ENCODE data around the gene C12orf60.
A peak's percentile ranks its signal among the peaks of the same experiment; 100 is the strongest.

C12orf60 gene

DNA sequence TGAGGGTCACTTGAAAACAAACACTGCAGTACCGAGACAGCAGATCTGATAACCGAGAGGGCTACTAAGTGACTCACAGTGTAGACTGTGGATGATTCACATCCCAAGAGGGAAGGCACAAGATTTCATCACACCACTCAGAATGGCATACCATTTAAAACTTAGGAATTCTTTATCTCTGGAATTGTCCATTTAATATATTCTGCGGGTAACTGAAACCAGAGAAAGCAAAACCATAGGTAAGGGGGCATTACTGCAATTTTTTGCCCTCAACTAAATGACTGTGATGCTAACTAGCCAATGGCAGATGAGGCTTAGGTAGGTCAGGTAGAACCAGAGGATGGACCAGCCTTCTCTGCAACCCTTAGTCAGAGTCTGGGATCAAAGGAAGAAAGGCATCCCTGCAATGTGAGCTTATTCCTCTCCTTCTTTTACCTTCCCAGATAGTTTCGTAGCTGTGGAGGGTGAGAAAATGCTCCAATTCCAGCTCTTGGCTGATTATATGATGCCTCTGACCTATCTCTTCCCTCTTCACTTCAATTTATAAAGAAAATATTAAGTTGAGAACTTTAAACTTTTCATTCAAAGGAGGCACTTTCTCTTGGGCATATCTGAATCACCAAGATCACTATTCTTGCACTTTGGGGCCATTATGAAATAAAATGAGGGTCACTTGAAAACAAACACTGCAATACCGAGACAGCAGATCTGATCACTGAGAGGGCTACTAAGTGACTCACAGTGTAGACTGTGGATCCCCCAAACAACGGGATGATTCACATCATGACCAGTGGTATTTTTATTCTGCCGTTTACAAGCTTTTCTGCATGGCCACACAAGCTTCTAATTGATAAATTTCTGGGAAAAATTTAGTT is 33.1 kb downstream of the C12orf60 start:
- H3K27me3 Mint-ChIP-seq: peaks cover 4% of the 10 kb centered on the region
- H3K36me3 Mint-ChIP-seq (ENCODE audit: low read depth): no peaks in the 10 kb centered on the region
- H3K9me3 Mint-ChIP-seq: no peaks in the 10 kb centered on the region
- ATAC-seq (no peak), DNase-seq (no peak)
- H3K4me3 Mint-ChIP-seq: no peak overlapping the region
- H3K4me1 Mint-ChIP-seq: no peaks in the 10 kb centered on the region
- no peak overlapping the region for H3K27ac Mint-ChIP-seq

DNA sequence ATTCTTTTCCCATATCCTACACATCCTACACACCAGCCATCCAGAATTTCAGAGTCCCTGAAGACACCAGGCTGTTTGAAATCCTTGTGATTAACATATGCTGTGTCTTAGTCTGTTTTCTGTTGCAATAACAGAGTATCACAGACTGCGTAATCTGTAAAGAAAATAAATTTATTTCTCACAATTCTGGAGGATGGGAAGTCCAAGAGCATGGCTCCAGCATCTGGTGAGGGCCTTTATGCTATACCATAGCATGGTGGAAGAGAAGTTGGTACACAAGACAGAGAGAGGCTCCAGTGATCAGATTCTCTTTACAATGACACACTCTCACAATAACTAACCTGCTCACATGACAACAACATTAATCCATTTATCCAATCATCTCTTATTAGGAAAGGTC is 35.8 kb downstream of the C12orf60 start:
- H3K27ac Mint-ChIP-seq: no peak overlapping the region
- no peak overlapping the region for H3K4me3 Mint-ChIP-seq
- DNase-seq: no peak
- H3K27me3 Mint-ChIP-seq: peaks cover 4% of the 10 kb centered on the region
- H3K9me3 Mint-ChIP-seq: no peaks in the 10 kb centered on the region
- no peak for ATAC-seq
- no peaks in the 10 kb centered on the region for H3K36me3 Mint-ChIP-seq (ENCODE audit: low read depth)
- H3K4me1 Mint-ChIP-seq: no peaks in the 10 kb centered on the region

DNA sequence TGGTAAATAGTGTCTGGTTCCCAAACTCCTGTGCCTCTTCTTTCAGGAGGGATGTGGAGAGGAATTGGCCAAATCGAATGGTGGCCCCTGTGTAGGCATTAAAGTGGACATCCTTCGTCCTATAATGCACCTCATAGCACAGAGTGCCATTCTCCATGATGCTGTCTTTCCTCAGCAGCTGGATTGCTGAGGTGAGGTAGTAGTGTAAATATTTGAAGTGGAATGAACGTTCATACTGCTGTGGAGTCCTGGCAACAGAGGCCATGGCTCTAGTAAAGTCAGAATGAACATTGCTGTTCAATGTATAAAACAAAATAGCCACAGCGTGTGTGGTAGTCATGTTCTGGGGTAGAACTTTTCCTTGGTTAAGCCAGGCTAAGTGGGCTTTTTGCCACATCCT is 37.1 kb downstream of the C12orf60 start:
- ATAC-seq: no peak

DNA sequence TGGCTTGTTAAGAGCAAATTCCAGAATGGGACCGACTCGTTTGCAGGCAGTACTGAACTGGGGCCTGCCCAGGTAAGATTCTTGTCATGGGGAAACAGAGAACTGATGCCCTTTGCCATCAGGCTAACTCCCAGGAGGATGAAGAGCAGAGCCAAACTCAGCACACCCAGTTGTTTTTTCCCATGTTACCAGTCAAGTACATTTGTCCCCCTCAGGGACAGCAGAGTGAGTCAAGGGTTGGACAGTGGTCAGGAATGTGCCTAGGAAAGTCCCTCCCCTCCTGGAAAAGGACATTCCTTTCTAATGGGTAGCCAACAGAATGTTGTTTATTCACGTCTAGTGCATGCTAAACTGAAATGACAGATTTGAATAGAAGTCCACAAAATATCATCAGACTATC is 38.3 kb downstream of the C12orf60 start:
- H3K36me3 Mint-ChIP-seq (ENCODE audit: low read depth): no peaks in the 10 kb centered on the region
- no peaks in the 10 kb centered on the region for H3K9me3 Mint-ChIP-seq
- DNase-seq (no peak), ATAC-seq (no peak)
- H3K27ac Mint-ChIP-seq: no peak overlapping the region
- H3K27me3 Mint-ChIP-seq: peaks cover 2% of the 10 kb centered on the region
- H3K4me1 Mint-ChIP-seq: peaks cover 13% of the 10 kb centered on the region
- no peak overlapping the region for H3K4me3 Mint-ChIP-seq

More for the DNA sequence above, 37.1 kb downstream of the C12orf60 start:
- Mint-ChIP-seq H3K9me3 (no peaks in the 10 kb centered on the region), H3K36me3 (ENCODE audit: low read depth) (no peaks in the 10 kb centered on the region), H3K27me3 (peaks cover 4% of the 10 kb centered on the region), H3K27ac (no peak overlapping the region), H3K4me3 (no peak overlapping the region), H3K4me1 (peaks cover 4% of the 10 kb centered on the region)
- DNase-seq: no peak

DNA sequence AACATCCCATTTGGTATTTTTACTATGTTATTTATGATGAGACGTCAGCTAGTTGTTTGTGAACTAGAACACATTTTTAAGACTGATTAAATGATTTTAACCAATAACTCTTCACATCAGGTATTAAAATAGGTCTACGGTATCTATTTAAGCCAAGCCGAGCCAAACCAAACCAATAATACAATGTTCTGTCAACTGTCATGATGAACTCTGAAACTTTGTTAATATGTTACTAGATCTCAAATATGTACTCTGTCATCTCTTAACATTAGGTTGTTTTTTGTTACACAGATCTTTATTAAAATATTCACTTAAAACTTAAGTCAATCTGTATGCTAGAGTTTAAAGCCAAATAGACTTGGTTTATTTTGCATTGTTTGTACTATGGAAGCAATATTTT is 38.8 kb downstream of the C12orf60 start:
- Mint-ChIP-seq H3K4me1 (peaks cover 13% of the 10 kb centered on the region), H3K27me3 (peaks cover 2% of the 10 kb centered on the region), H3K36me3 (ENCODE audit: low read depth) (no peaks in the 10 kb centered on the region), H3K4me3 (no peak overlapping the region), H3K9me3 (no peaks in the 10 kb centered on the region), H3K27ac (no peak overlapping the region)
- ATAC-seq: no peak
- no peak for DNase-seq

DNA sequence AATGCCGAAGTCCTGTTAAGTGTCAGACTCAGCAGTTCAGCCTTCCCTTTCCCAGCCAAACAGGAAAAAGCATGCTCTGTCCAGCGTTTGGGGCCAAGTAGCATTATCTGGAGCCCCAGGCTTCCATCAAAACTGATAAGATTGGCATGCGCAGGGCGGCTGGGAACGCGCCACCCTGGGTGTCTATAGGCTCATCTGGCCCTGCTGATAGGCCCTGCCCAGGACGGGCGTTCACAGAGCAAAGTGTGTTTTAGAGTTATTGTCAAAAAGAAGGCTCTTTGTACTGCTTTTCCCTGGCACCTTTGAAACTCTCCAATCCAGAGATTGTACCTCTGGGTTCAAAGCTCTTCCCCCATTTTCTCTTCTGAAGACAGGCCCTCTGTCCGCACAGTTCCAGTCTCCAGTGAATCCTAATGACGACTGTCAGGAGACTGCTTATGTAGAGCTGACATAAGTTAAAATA is 40.0 kb downstream of the C12orf60 start, which contains the start of gene ART4:
ART4 (minus strand) TSS at position 102 of the 463 bp plus-strand sequence. CDS start 413 bp downstream, outside the sequence.
- Mint-ChIP-seq H3K27ac (no peak within 1 kb of the TSS), H3K9me3 (no peaks in the 10 kb centered on the region), H3K4me3 (no peak within 1 kb of the TSS), H3K36me3 (ENCODE audit: low read depth) (no peaks in the 10 kb centered on the region), H3K4me1 (peaks cover 13% of the 10 kb centered on the region), H3K27me3 (peaks cover 2% of the 10 kb centered on the region)
- ATAC-seq: no peak
- no peak for DNase-seq

DNA sequence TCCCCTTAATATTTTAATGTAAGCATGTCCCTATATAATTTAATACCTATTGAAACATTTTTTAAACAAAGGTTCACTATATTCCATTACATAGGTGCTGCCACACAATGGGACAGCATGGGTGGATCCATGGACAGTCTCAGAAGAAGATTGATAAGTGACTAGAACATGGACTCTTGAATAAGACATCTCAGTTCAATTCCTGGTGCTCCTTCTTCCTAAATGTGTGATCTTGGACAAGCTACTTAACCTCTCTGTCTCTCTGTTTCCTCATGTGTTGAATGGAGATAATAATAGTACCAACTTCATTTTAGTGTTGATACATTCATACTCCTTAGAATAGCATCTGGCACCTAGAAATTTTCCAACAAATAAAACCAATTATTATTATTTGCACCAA is 40.9 kb downstream of the C12orf60 start:
- H3K4me1 Mint-ChIP-seq: peaks cover 13% of the 10 kb centered on the region
- no peak overlapping the region for H3K27ac Mint-ChIP-seq
- H3K36me3 Mint-ChIP-seq (ENCODE audit: low read depth): no peaks in the 10 kb centered on the region
- ATAC-seq (no peak), DNase-seq (no peak)
- H3K27me3 Mint-ChIP-seq: no peaks in the 10 kb centered on the region
- no peaks in the 10 kb centered on the region for H3K9me3 Mint-ChIP-seq
- H3K4me3 Mint-ChIP-seq: no peak overlapping the region

DNA sequence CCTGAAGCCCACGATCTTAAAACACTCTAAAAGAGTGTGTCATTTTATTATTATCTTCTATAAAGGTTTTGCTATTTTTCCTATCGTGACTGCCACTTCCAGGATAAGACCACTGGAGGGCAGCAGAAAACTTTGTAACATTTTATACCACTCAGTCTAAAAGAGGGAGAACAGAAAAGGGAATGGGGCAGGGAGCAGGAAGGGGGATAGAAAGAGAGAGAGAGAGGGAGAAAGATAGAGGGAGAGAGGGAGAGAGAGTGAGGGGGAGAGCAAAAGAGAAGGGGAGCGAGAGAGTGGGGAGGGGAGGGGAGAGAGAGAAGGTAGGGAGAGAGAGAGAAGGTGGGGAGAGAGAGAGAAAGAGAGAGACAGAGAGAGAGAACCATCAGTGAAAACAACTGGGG is 41.9 kb downstream of the C12orf60 start:
- Mint-ChIP-seq H3K27me3 (no peaks in the 10 kb centered on the region), H3K27ac (peak overlapping the region; percentile 66), H3K4me1 (peaks cover 13% of the 10 kb centered on the region), H3K9me3 (no peaks in the 10 kb centered on the region), H3K36me3 (ENCODE audit: low read depth) (no peaks in the 10 kb centered on the region), H3K4me3 (no peak overlapping the region)
- peak; percentile 28 for ATAC-seq
- peak; percentile 32 for DNase-seq

DNA sequence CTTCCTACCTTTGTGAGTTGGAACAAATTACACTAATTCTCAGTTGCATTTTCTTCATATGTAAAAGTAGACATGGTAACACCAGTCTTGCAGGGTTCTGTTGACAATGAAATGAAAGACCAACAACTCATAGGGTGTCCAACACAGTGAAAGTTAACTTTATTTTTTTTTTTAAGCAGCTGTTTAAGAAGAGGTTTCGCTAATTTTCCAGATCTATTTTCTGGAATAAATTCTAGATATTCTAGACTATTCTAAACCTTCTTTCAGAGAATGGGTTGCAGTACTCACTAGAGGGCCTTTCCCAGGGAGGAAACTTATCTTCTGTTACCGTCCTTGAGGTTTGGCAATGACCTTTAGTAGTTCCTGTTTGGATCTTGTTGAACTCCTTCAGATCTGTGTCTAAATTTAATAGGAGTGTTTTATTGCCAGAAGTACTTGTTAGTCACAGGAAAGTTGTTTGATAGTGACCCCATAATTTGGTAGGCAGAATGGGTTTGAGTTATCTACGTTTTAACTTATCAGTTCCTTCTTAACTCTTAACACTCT is 42.6 kb downstream of the C12orf60 start:
- H3K27ac Mint-ChIP-seq: peak overlapping the region; percentile 20
- peak; percentile 40 for ATAC-seq
- H3K27me3 Mint-ChIP-seq: no peaks in the 10 kb centered on the region
- no peaks in the 10 kb centered on the region for H3K36me3 Mint-ChIP-seq (ENCODE audit: low read depth)
- H3K4me1 Mint-ChIP-seq: peaks cover 13% of the 10 kb centered on the region
- no peak overlapping the region for H3K4me3 Mint-ChIP-seq
- no peaks in the 10 kb centered on the region for H3K9me3 Mint-ChIP-seq
- DNase-seq: no peak

DNA sequence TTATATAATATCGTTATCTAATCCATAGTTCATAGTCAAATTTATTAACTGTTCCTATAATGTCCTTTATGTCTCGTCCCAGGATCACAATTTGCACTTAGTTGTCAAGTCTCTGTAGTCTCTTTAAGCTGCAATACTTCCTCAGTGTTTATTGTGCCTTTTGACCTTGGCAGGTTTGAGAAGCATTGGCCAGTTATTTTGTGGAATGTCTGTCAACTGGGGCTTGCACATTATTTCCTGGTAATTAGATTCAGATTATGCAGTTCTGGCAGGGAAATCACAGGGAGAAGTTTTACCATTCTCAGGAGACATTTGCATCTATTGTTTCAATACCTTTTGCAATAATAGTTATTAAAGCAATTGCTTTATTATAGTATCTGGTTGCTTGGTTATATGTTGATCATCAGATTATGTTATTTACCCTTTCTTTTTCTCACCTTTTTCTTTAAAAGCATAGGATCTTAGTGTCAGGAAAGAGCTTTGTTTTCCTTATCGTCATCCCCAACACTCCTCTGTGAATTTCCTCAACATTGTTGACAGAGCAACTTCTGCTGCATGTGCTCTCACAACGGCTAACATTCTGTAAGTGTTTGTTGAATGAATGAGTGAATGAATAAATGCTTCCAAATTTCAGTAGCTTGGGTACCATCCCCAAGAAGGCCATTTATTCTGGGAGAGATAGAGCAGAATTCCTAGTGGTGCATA is 43.6 kb downstream of the C12orf60 start:
- DNase-seq: no peak
- peaks cover 13% of the 10 kb centered on the region for H3K4me1 Mint-ChIP-seq
- H3K27me3 Mint-ChIP-seq: no peaks in the 10 kb centered on the region
- ATAC-seq: no peak
- H3K4me3 Mint-ChIP-seq: no peak overlapping the region
- no peak overlapping the region for H3K27ac Mint-ChIP-seq
- H3K9me3 Mint-ChIP-seq: no peaks in the 10 kb centered on the region
- no peaks in the 10 kb centered on the region for H3K36me3 Mint-ChIP-seq (ENCODE audit: low read depth)

DNA sequence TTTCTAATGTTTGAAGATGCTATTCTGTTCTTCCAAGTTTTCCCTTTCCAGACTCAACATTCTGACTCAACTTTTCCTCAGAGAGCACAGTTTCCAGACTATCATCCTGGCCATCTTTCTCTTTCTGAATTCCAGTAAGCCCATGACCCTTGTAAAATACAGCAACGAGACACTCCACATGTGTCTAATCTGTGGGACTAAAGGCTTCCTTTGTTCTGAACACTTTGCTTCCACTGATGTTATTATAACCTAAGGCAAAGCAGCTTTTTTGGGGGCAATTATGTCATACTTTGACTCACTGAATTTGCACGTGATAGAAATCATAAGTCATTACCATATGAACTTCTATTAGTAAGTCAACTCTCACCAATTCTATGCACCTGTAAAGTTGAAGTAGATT is 46.2 kb downstream of the C12orf60 start:
- H3K4me1 Mint-ChIP-seq: peaks cover 13% of the 10 kb centered on the region
- no peaks in the 10 kb centered on the region for H3K9me3 Mint-ChIP-seq
- no peaks in the 10 kb centered on the region for H3K36me3 Mint-ChIP-seq (ENCODE audit: low read depth)
- no peak overlapping the region for H3K27ac Mint-ChIP-seq
- no peak overlapping the region for H3K4me3 Mint-ChIP-seq
- DNase-seq (no peak), ATAC-seq (no peak)
- H3K27me3 Mint-ChIP-seq: no peaks in the 10 kb centered on the region

DNA sequence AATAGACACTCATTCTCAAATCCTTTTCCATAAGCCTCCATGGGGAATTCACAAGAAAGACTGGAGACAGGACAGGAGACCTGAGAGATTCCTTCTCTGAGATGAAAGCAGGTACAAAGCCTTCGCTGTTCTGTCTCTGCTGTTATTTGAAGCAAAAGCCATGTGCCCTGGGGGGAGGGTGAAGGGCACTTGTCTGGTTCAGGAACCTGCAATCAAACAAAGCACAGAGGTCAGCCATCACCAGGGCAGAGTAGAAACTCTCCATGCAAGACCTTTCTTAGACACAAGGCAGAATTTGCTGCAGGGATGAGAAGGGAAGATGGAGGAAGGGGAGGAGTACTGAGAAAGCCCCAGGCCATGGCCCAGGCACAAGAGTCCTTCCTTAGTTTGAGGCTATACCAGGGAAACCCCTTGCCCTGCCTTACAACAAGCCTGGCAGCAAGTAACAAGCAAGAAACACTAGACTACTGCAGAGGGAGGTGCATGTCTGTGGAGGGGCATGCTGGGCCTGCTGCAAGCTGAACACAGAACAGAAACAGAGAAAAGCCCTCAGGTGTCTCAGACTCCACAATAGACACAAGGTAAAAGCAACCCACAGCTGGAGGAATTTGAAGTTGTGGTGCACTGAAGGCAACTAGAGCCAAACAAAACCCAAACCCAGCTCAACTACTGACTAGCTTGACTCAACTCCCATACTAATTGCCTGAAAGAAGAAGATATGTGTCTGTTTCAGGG is 47.6 kb downstream of the C12orf60 start:
- peaks cover 9% of the 10 kb centered on the region for H3K4me1 Mint-ChIP-seq
- H3K36me3 Mint-ChIP-seq (ENCODE audit: low read depth): no peaks in the 10 kb centered on the region
- H3K4me3 Mint-ChIP-seq: no peak overlapping the region
- ATAC-seq: no peak
- no peaks in the 10 kb centered on the region for H3K9me3 Mint-ChIP-seq
- no peaks in the 10 kb centered on the region for H3K27me3 Mint-ChIP-seq
- H3K27ac Mint-ChIP-seq: no peak overlapping the region
- no peak for DNase-seq

DNA sequence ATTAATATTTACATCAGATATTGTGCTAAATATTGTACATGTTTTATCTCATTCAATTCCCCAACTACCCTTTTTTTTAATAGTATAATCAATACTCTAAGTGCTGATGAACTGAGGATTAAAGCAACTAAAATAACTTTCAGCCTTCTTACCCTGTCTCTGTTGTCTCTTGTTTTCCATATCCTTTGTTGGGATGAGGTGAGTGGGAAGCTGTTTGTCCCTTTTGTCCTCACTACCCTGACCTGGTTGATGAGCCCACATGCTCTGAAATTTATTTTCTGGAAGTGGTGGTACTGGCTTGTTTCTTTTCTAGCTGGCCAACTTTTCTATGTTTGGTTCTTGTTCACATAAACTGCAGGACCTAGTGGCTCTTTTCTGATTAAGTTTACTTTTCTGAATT is 49.4 kb downstream of the C12orf60 start:
- H3K36me3 Mint-ChIP-seq (ENCODE audit: low read depth): no peaks in the 10 kb centered on the region
- peak overlapping the region; percentile 28 for H3K27ac Mint-ChIP-seq
- H3K4me3 Mint-ChIP-seq: no peak overlapping the region
- no peak for ATAC-seq
- H3K9me3 Mint-ChIP-seq: peaks cover 6% of the 10 kb centered on the region
- no peak for DNase-seq
- H3K27me3 Mint-ChIP-seq: no peaks in the 10 kb centered on the region
- H3K4me1 Mint-ChIP-seq: peaks cover 3% of the 10 kb centered on the region

DNA sequence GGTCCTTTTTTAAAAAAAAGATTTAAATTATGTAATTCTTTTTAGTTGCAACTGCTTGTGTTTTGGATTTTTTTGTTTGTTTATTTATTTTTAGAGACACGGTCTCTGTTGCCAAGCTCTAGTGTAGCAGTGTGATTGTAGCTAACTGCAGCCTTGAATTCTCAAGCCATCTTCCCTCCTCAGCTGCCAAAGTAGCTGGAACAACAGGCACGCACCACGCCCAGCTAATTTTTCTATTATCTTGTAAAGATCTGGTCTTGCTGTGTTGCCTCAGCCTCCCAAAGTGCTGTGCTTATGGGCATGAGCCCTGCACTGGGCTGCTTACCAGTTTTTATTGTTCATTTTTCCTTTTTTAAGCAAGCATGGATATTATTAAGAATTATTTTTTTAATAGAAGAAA is 50.5 kb downstream of the C12orf60 start:
- peaks cover 9% of the 10 kb centered on the region for H3K4me1 Mint-ChIP-seq
- no peaks in the 10 kb centered on the region for H3K27me3 Mint-ChIP-seq
- no peaks in the 10 kb centered on the region for H3K36me3 Mint-ChIP-seq (ENCODE audit: low read depth)
- ATAC-seq (no peak), DNase-seq (no peak)
- no peak overlapping the region for H3K27ac Mint-ChIP-seq
- peaks cover 10% of the 10 kb centered on the region for H3K9me3 Mint-ChIP-seq
- H3K4me3 Mint-ChIP-seq: no peak overlapping the region

Measured in activated naive CD8-positive, alpha-beta T cell treated with anti-CD3 and anti-CD28 coated beads, Interleukin-2, amount 50 U/mL, for 24 hours (primary cell).